Caco-2 (cell line): Measurements from ENCODE around the gene C5. TPM values are rescaled to one million over a fixed set of nuclear protein-coding genes. Genes with fewer than 3 reads are reported as not detected.

Experiments
- BruUV-seq: library from RNA; stranded (reverse); fragments of 400-500 nt; replicated peaks from 2 replicates; lab custom pipeline; 2021; lab: Mats Ljungman, UMichigan
- CTCF ChIA-PET: fragments of 300-600 bp; sonication (Branson Sonifier 250); formaldehyde crosslinking; loops from one replicate; lab custom pipeline; 2022; ENCODE audit warnings: antibody characterized with exemption; lab: Charles Lee
- POLR2A ChIA-PET: fragments of 300-600 bp; sonication (Branson Sonifier 250); formaldehyde crosslinking; loops from one replicate; lab custom pipeline; 2022; ENCODE audit warnings: antibody characterized with exemption; lab: Charles Lee
- DNase-seq, 2 experiments: peaks; one replicate each; pipeline versions ENCODE4 v3.0.0 to v3.0.0-alpha.2; 2020 to 2022
- H3K27me3 ChIP-seq: replicated peaks from 2 replicates; pipeline ENCODE4 v1.6.0; 2011; ENCODE audit warnings: low read length; ENCODE audit not compliant: control insufficient read depth, insufficient read depth
- H3K36me3 ChIP-seq: 2 replicates; pipeline ENCODE4 v1.5.1; 2011; ENCODE audit warnings: low read length; ENCODE audit not compliant: control insufficient read depth, insufficient read depth
- H3K4me1 ChIP-seq: fragments of 250-450 bp; sonication (Bioruptor Pico); 2 replicates; pipeline ENCODE4 v1.5.1; 2020; ENCODE audit warnings: mild to moderate bottlenecking
- H3K4me3 ChIP-seq: 2 replicates; pipeline ENCODE4 v1.5.1; 2011; ENCODE audit warnings: low read depth, mild to moderate bottlenecking, control low read depth, low read length
- H3K9me3 ChIP-seq: fragments of 250-450 bp; sonication (Bioruptor Pico); 2 replicates; pipeline ENCODE4 v1.5.1; 2020; ENCODE audit warnings: mild to moderate bottlenecking, moderate library complexity
- H3K27ac Mint-ChIP-seq: one replicate; pipeline ENCODE4 v1.8.0; 2022; ENCODE audit warnings: mixed read lengths; ENCODE audit not compliant: unreplicated experiment
- H3K27me3 Mint-ChIP-seq: one replicate; pipeline ENCODE4 v1.8.0; 2022; ENCODE audit warnings: mixed read lengths; ENCODE audit not compliant: insufficient read depth, unreplicated experiment
- H3K36me3 Mint-ChIP-seq: one replicate; pipeline ENCODE4 v1.8.0; 2022; ENCODE audit warnings: mild to moderate bottlenecking, mixed read lengths; ENCODE audit not compliant: insufficient read depth, unreplicated experiment
- H3K4me1 Mint-ChIP-seq: one replicate; pipeline ENCODE4 v1.8.0; 2022; ENCODE audit warnings: low read depth, mixed read lengths; ENCODE audit not compliant: unreplicated experiment
- H3K4me3 Mint-ChIP-seq: one replicate; pipeline ENCODE4 v1.8.0; 2022; ENCODE audit warnings: mild to moderate bottlenecking, moderate library complexity, mixed read lengths; ENCODE audit not compliant: unreplicated experiment
- H3K9me3 Mint-ChIP-seq: one replicate; pipeline ENCODE4 v1.8.0; 2022; ENCODE audit warnings: mixed read lengths; ENCODE audit not compliant: unreplicated experiment
- CTCF ChIP-seq, 2 experiments: fragments of 200-600 bp in 1 of 2; IDR thresholded peaks; 1 replicate in 1 of 2; 2 replicates in 1 of 2; pipeline versions ENCODE4 v1.5.1 to v1.8.0; 2011 to 2022; ENCODE audit warnings: antibody characterized with exemption in 1 of 2, control low read depth in 1 of 2, inconsistent platforms in 1 of 2, low read depth in 1 of 2, low read length in 1 of 2, mild to moderate bottlenecking in 1 of 2, moderate library complexity in 1 of 2; ENCODE audit not compliant: insufficient read depth in 1 of 2, severe bottlenecking in 1 of 2, unreplicated experiment in 1 of 2
- intact Hi-C: fragments of 100-400 bp; cut with micrococcal nuclease; formaldehyde crosslinking; loops from one replicate; pipeline ENCODE4 v1.10.0; 2022; ENCODE audit not compliant: unreplicated experiment
- total RNA-seq: library from RNA; stranded (reverse); gene quantifications from 2 replicates; pipeline ENCODE4 v1.2.3, GENCODE V29; 2022

Gene C5
- total RNA-seq, 1 experiment from 2014 or later: 14.9 TPM

GRCh38 chr9:120950421-120951388 is 99.4 kb downstream of the C5 start:
- no peak for TF ChIP-seq CTCF (IDR thresholded peaks at IDR 0.05; ENCODE audit: insufficient read depth in 1 of 2, low read depth in 1 of 2, low read length in 1 of 2, severe bottlenecking in 1 of 2, unreplicated experiment in 1 of 2)
- ChIA-PET POLR2A (no interaction called here), CTCF (no interaction called here)
- Histone ChIP-seq H3K4me3 (no peak overlapping the region), H3K9me3 (no peaks in the 10 kb centered on the region), H3K36me3 (no peaks in the 10 kb centered on the region), H3K4me1 (no peaks in the 10 kb centered on the region), H3K27me3 (no peaks in the 10 kb centered on the region)
- Mint-ChIP-seq H3K36me3 (no peaks in the 10 kb centered on the region), H3K4me1 (no peaks in the 10 kb centered on the region), H3K4me3 (no peak overlapping the region), H3K9me3 (no peaks in the 10 kb centered on the region), H3K27me3 (no peaks in the 10 kb centered on the region), H3K27ac (no peak overlapping the region)
- no TSS peak for BruUV-seq
- no peak for DNase-seq
- intact Hi-C loops: no loop called here

GRCh38 chr9:120949290-120949689 is 100.8 kb downstream of the C5 start:
- Mint-ChIP-seq H3K4me3 (no peak overlapping the region), H3K4me1 (no peaks in the 10 kb centered on the region), H3K27me3 (no peaks in the 10 kb centered on the region), H3K27ac (no peak overlapping the region), H3K36me3 (no peaks in the 10 kb centered on the region), H3K9me3 (no peaks in the 10 kb centered on the region)
- H3K9me3 ChIP-seq: no peaks in the 10 kb centered on the region
- ChIA-PET POLR2A (no interaction called here), CTCF (no interaction called here)
- no peaks in the 10 kb centered on the region for H3K36me3 ChIP-seq
- DNase-seq: no peak
- intact Hi-C loops: no loop called here
- H3K4me3 ChIP-seq: no peak overlapping the region
- no peak for TF ChIP-seq CTCF (IDR thresholded peaks at IDR 0.05; ENCODE audit: insufficient read depth in 1 of 2, low read depth in 1 of 2, low read length in 1 of 2, severe bottlenecking in 1 of 2, unreplicated experiment in 1 of 2)
- no peaks in the 10 kb centered on the region for H3K27me3 ChIP-seq
- H3K4me1 ChIP-seq: no peaks in the 10 kb centered on the region
- no TSS peak for BruUV-seq

- H3K4me3 Mint-ChIP-seq: no peak overlapping the region
- no peaks in the 10 kb centered on the region for H3K36me3 ChIP-seq
- no peaks in the 10 kb centered on the region for H3K27me3 Mint-ChIP-seq
- no TSS peak for BruUV-seq
- no peaks in the 10 kb centered on the region for H3K4me1 ChIP-seq
- TF ChIP-seq CTCF (IDR thresholded peaks at IDR 0.05; ENCODE audit: insufficient read depth in 1 of 2, low read depth in 1 of 2, low read length in 1 of 2, severe bottlenecking in 1 of 2, unreplicated experiment in 1 of 2): no peak
- no peak overlapping the region for H3K27ac Mint-ChIP-seq
- H3K4me3 ChIP-seq: no peak overlapping the region
- intact Hi-C loops: no loop called here
- POLR2A ChIA-PET: no interaction called here
- H3K27me3 ChIP-seq: no peaks in the 10 kb centered on the region
- H3K36me3 Mint-ChIP-seq: no peaks in the 10 kb centered on the region
- no peak for DNase-seq
- no peaks in the 10 kb centered on the region for H3K9me3 Mint-ChIP-seq
- H3K4me1 Mint-ChIP-seq: no peaks in the 10 kb centered on the region
- CTCF ChIA-PET: no interaction called here
- no peaks in the 10 kb centered on the region for H3K9me3 ChIP-seq
Measured at GRCh38 chr9:120948824-120949223, 101.3 kb downstream of the C5 start.
